ENCODE results near the gene PPDPF.

The PPDPF gene

DNA sequence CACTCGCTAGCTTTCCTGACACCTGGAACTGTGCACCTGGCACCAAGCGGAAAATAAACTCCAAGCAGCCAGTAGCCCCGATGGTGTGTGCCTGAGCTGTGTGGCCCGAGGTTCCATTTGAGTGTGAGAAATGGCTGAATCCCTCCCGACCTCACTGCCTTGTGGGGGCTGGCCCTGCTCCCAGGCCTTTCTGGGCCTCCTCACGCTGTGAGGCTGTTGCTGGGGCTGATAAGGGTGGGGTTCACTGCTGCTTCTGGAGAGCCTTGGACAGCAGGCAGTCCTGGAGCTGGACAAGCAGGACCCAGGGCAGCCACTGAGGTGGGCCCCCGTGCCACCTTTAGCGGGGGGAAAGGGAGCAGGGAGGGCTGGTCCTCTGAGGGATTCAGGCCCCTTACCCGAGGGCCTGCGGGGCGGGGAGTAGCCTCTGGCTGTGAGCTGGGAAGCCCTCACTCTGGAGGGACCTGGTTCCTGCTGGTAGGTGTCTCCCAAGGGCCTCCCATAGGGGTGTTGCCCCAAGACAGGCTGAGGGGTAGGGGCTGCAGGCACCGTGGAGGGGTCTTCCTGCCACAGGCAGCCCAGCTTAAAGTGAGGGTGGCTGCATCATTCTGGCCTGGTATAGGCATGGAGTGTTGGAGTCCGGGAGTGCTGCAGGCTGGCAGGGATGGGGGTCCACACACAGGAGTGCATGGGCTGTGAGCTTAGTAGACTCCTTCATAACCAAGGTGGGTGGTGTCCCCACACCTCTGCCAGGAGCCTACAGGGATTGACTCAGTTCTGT lies 1.7 kb downstream of the PPDPF start:
- Histone ChIP-seq H3K9me3 (ENCODE audit: control insufficient read depth in 1 of 2, low read length in 2 of 2) (peaks cover 4 to 6% of the 10 kb centered on the region in 2 donors), H3K4me3 (ENCODE audit: low read depth in 1 of 2, low read length in 2 of 2) (peak overlapping the region in 1 of 2 donors; percentile 58), H3K9ac (ENCODE audit: low read depth in 1 of 2, low read length in 2 of 2) (peak overlapping the region in 1 of 2 donors; percentile 90), H3K27me3 (ENCODE audit: control insufficient read depth in 1 of 2, insufficient read depth in 2 of 2, low read length in 2 of 2) (peaks cover 4 to 24% of the 10 kb centered on the region in 2 donors), H3K27ac (ENCODE audit: low read depth, low read length) (no peak overlapping the region), H3K4me1 (ENCODE audit: control insufficient read depth in 1 of 2, insufficient read depth in 2 of 2, low read length in 2 of 2) (peaks cover 8 to 18% of the 10 kb centered on the region in 2 donors), H3K36me3 (ENCODE audit: control insufficient read depth in 1 of 2, insufficient read depth in 2 of 2, low read length in 2 of 2) (peaks cover 14 to 19% of the 10 kb centered on the region in 2 donors)

DNA sequence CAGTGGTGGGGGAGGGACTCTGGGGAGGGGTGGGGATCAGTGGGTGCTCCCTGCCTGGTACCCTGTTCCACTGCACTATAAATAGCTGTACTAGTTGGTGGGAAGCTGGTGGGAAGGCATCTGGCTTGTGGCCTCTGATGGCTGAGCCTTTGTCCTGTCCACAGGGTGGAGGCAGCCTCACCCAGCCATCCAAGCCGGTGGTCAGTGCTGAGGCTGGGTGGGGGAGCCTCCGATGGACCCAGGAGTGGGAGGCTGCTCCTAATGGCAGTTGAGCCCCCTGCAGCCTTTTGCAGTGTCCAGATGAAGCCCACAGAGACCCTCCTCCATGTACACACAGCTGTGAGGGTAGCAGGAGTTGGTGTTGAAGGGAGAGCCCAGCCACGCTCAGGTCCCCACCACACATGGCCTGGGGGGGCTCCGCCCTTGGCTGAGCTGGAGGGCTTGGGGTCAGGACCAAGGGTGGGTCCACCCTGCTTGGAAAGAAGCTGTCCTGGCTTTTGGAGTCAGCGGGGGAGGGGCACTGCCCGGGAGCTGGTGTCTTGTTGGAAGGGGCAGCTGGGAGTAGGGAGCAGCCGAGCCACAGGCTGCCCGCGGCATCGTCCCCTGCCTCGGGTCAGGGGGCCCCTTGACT lies 2.5 kb downstream of the PPDPF start:
- Histone ChIP-seq H3K27me3 (ENCODE audit: control insufficient read depth in 1 of 2, insufficient read depth in 2 of 2, low read length in 2 of 2) (peaks cover 4 to 17% of the 10 kb centered on the region in 2 donors), H3K4me3 (ENCODE audit: low read depth in 1 of 2, low read length in 2 of 2) (no peak overlapping the region), H3K9me3 (ENCODE audit: control insufficient read depth in 1 of 2, low read length in 2 of 2) (peaks cover 4 to 6% of the 10 kb centered on the region in 2 donors), H3K4me1 (ENCODE audit: control insufficient read depth in 1 of 2, insufficient read depth in 2 of 2, low read length in 2 of 2) (peaks cover 8 to 18% of the 10 kb centered on the region in 2 donors), H3K9ac (ENCODE audit: low read depth in 1 of 2, low read length in 2 of 2) (no peak overlapping the region), H3K36me3 (ENCODE audit: control insufficient read depth in 1 of 2, insufficient read depth in 2 of 2, low read length in 2 of 2) (peaks cover 14 to 19% of the 10 kb centered on the region in 2 donors), H3K27ac (ENCODE audit: low read depth, low read length) (no peak overlapping the region)

DNA sequence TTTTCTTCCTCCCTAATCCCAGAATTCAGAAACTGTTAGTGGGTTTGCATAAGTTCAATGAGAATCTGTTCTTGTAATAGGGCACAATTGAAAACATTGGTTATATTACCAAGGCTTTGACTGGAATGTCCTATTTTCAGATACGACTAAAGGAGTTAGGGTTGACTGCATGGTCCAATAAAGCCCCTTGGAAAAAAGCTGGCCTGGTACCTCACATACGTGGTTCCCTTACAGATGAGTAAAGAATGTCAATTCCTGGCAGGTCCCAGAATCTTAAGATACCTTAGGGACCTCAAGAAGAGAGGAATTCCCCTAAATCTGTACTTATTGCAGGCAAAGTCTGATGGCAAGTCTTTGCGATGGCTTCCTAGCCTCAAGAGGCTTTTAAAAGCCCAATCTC lies 4.6 kb downstream of the PPDPF start:
- H3K36me3 ChIP-seq (ENCODE audit: control insufficient read depth in 1 of 2, insufficient read depth in 2 of 2, low read length in 2 of 2), result peaks cover 14 to 19% of the 10 kb centered on the region in 2 donors
- peaks cover 8 to 13% of the 10 kb centered on the region in 2 donors for H3K4me1 ChIP-seq (ENCODE audit: control insufficient read depth in 1 of 2, insufficient read depth in 2 of 2, low read length in 2 of 2)
- no peak overlapping the region for H3K27ac ChIP-seq (ENCODE audit: low read depth, low read length)
- H3K27me3 ChIP-seq (ENCODE audit: control insufficient read depth in 1 of 2, insufficient read depth in 2 of 2, low read length in 2 of 2), result peaks cover 0 to 14% of the 10 kb centered on the region in 2 donors
- H3K9ac ChIP-seq (ENCODE audit: low read depth in 1 of 2, low read length in 2 of 2), result no peak overlapping the region
- H3K4me3 ChIP-seq (ENCODE audit: low read depth in 1 of 2, low read length in 2 of 2), result no peak overlapping the region
- peaks cover 4 to 6% of the 10 kb centered on the region in 2 donors for H3K9me3 ChIP-seq (ENCODE audit: control insufficient read depth in 1 of 2, low read length in 2 of 2)

DNA sequence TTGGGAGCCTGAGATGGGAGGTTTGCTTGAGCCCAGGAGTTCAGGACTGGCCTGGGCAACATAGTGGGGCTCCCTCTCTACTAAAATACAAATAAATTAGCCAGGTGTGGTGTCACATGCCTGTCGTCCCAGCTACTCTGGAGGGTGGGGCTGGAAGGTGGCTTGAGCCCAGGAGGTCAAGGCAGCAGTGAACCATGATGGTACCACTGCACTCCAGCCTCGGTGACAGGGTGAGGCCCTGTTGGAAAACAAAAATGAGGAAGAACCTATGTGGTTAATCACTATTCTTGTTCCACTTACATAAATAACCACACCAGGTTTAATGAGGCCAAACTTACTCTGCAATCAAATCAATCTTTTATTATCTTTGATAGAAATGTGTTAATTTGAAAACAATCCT lies 5.4 kb downstream of the PPDPF start:
- Histone ChIP-seq H3K9ac (ENCODE audit: low read depth in 1 of 2, low read length in 2 of 2) (no peak overlapping the region), H3K27me3 (ENCODE audit: control insufficient read depth in 1 of 2, insufficient read depth in 2 of 2, low read length in 2 of 2) (peaks cover 0 to 18% of the 10 kb centered on the region in 2 donors), H3K27ac (ENCODE audit: low read depth, low read length) (no peak overlapping the region), H3K9me3 (ENCODE audit: control insufficient read depth in 1 of 2, low read length in 2 of 2) (peaks cover 4 to 6% of the 10 kb centered on the region in 2 donors), H3K4me1 (ENCODE audit: control insufficient read depth in 1 of 2, insufficient read depth in 2 of 2, low read length in 2 of 2) (peaks cover 8 to 13% of the 10 kb centered on the region in 2 donors), H3K36me3 (ENCODE audit: control insufficient read depth in 1 of 2, insufficient read depth in 2 of 2, low read length in 2 of 2) (peaks cover 14 to 19% of the 10 kb centered on the region in 2 donors), H3K4me3 (ENCODE audit: low read depth in 1 of 2, low read length in 2 of 2) (no peak overlapping the region)

DNA sequence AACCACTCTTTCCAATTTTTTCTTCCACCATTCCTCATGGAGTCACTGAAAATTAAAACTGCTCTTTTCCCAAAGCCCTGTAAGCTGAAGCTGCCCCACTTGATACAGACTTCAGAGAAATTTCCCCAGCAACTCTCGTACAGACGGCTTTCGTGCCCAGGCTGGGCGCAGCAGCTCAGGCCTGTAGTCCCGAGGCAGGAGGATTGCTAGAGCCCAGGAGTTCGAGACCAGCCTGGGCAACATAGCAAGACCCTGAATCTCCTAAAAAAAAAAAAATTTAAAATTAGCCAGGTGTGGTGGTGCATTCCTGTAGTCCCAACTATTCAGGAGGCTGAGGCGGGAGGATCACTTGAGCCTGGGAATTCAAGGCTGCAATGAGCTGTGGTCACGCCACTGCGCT lies 6.6 kb downstream of the PPDPF start:
- Histone ChIP-seq H3K27ac (ENCODE audit: low read depth, low read length) (no peak overlapping the region), H3K36me3 (ENCODE audit: control insufficient read depth in 1 of 2, insufficient read depth in 2 of 2, low read length in 2 of 2) (peaks cover 11 to 18% of the 10 kb centered on the region in 2 donors), H3K9me3 (ENCODE audit: control insufficient read depth in 1 of 2, low read length in 2 of 2) (peaks cover 4 to 6% of the 10 kb centered on the region in 2 donors), H3K4me3 (ENCODE audit: low read depth in 1 of 2, low read length in 2 of 2) (no peak overlapping the region), H3K27me3 (ENCODE audit: control insufficient read depth in 1 of 2, insufficient read depth in 2 of 2, low read length in 2 of 2) (peaks cover 0 to 21% of the 10 kb centered on the region in 2 donors), H3K9ac (ENCODE audit: low read depth in 1 of 2, low read length in 2 of 2) (no peak overlapping the region), H3K4me1 (ENCODE audit: control insufficient read depth in 1 of 2, insufficient read depth in 2 of 2, low read length in 2 of 2) (peaks cover 11 to 14% of the 10 kb centered on the region in 2 donors)

DNA sequence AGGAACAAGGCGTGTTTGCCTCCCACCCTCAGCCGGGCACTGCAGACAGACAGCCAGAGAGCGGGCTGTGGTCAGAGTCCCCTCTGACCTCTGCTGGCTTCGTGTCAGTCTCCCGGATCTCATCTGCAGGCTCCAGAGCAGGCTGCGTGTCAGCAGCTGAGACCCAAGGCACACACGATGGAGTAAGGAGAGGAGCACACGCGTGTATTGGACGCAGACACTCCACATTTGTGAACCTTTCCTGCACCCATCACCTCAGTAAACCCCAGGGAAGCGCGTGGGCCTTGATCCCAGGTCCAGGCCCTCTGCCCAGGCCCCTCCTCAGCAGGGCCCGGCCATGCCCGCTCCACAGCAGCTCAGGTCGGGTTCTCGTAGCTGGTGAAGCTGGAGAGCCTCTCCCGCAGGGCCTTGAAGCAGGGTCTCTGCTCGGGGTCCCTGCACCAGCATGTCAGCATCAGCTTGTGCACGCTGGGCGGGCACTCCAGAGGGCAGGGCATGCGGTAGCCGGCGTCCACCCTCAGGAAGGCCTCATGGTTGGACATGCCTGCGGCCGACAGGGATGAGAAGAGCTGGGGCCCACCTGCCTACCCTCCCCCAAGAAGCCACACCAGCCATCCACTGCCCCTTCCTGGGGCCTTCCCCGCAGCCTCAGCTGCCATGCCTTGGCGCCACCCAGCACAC lies 8.8 kb downstream of the PPDPF start:
- peaks cover 15 to 16% of the 10 kb centered on the region in 2 donors for H3K4me1 ChIP-seq (ENCODE audit: control insufficient read depth in 1 of 2, insufficient read depth in 2 of 2, low read length in 2 of 2)
- no peak overlapping the region for H3K9ac ChIP-seq (ENCODE audit: low read depth in 1 of 2, low read length in 2 of 2)
- H3K36me3 ChIP-seq (ENCODE audit: control insufficient read depth in 1 of 2, insufficient read depth in 2 of 2, low read length in 2 of 2), result peaks cover 0 to 4% of the 10 kb centered on the region in 2 donors
- H3K27me3 ChIP-seq (ENCODE audit: control insufficient read depth in 1 of 2, insufficient read depth in 2 of 2, low read length in 2 of 2), result peaks cover 0 to 29% of the 10 kb centered on the region in 2 donors
- no peaks in the 10 kb centered on the region for H3K9me3 ChIP-seq (ENCODE audit: control insufficient read depth in 1 of 2, low read length in 2 of 2)
- no peak overlapping the region for H3K4me3 ChIP-seq (ENCODE audit: low read depth in 1 of 2, low read length in 2 of 2)
- H3K27ac ChIP-seq (ENCODE audit: low read depth, low read length), result no peak overlapping the region

DNA sequence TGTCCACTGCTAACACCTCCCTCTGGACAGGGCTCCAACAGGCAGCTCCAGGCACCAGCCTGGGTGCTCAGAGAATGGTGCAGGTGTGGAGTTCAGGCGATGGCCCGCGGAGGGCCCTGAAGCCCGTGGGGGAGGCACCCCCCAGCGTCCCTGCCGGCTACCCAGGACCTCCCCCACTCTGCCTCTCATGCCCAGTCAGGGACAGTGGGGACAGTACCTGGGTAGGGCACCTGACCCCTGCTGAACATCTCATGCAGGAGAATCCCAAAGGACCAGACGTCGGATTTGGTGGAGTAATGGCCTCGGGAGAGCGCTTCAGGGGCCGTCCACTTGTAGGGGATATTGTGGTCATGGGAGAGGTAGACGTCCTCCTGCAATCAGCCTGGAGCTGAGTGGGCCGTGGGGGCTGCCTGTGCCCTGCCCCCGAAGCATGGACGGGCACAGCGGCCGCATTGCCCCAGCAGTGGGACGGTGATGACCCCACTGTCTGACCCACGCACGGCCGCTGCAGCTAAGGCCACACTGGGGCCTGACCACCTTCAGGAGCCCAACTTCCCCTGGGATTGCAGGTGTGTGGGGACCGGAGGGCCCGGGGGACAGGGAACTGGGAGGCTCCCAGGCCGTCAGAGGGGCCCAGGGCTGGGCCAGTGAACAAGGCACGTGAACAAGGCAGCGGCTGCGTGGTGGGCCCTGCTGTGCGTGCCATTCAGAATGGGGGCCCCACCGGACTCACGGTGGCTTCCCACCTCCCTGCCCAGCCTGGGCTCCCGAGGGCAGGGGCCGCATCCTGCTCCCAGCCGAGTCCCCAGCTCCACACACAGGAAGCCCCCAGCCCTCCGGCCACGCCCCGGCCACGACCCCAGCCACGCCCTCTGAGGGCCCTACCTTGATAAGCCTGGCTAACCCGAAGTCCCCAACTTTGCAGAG lies 9.6 kb downstream of the PPDPF start:
- peaks cover 23 to 24% of the 10 kb centered on the region in 2 donors for H3K4me1 ChIP-seq (ENCODE audit: control insufficient read depth in 1 of 2, insufficient read depth in 2 of 2, low read length in 2 of 2)
- H3K9me3 ChIP-seq (ENCODE audit: control insufficient read depth in 1 of 2, low read length in 2 of 2), result no peaks in the 10 kb centered on the region
- H3K27ac ChIP-seq (ENCODE audit: low read depth, low read length), result peak overlapping the region; percentile 42
- H3K9ac ChIP-seq (ENCODE audit: low read depth in 1 of 2, low read length in 2 of 2), result no peak overlapping the region
- H3K4me3 ChIP-seq (ENCODE audit: low read depth in 1 of 2, low read length in 2 of 2), result no peak overlapping the region
- peaks cover 0 to 4% of the 10 kb centered on the region in 2 donors for H3K36me3 ChIP-seq (ENCODE audit: control insufficient read depth in 1 of 2, insufficient read depth in 2 of 2, low read length in 2 of 2)
- H3K27me3 ChIP-seq (ENCODE audit: control insufficient read depth in 1 of 2, insufficient read depth in 2 of 2, low read length in 2 of 2), result peaks cover 0 to 31% of the 10 kb centered on the region in 2 donors

DNA sequence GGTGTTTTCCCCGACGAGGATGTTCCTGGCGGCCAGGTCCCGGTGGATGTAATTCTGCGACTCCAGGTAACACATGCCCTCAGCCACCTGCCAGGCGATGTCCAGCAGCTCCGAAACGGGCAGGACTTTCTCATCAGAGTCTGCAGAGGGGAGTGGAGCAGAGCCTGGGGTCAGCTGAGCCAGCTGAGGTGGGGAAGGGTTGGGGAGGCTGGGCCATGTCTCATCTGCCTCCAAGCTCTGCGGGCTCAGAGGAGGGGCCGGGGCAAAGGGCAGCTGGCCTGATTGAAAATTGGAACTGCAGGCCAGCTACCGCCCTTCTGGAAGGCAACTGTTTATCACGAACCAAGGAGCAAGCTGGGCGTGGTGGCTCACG lies 10.2 kb downstream of the PPDPF start:
- H3K4me1 ChIP-seq (ENCODE audit: control insufficient read depth in 1 of 2, insufficient read depth in 2 of 2, low read length in 2 of 2), result peaks cover 24 to 25% of the 10 kb centered on the region in 2 donors
- no peaks in the 10 kb centered on the region for H3K9me3 ChIP-seq (ENCODE audit: control insufficient read depth in 1 of 2, low read length in 2 of 2)
- H3K36me3 ChIP-seq (ENCODE audit: control insufficient read depth in 1 of 2, insufficient read depth in 2 of 2, low read length in 2 of 2), result peaks cover 0 to 4% of the 10 kb centered on the region in 2 donors
- H3K27me3 ChIP-seq (ENCODE audit: control insufficient read depth in 1 of 2, insufficient read depth in 2 of 2, low read length in 2 of 2), result peaks cover 0 to 31% of the 10 kb centered on the region in 2 donors
- no peak overlapping the region for H3K4me3 ChIP-seq (ENCODE audit: low read depth in 1 of 2, low read length in 2 of 2)
- H3K9ac ChIP-seq (ENCODE audit: low read depth in 1 of 2, low read length in 2 of 2), result no peak overlapping the region
- H3K27ac ChIP-seq (ENCODE audit: low read depth, low read length), result peak overlapping the region; percentile 42

DNA sequence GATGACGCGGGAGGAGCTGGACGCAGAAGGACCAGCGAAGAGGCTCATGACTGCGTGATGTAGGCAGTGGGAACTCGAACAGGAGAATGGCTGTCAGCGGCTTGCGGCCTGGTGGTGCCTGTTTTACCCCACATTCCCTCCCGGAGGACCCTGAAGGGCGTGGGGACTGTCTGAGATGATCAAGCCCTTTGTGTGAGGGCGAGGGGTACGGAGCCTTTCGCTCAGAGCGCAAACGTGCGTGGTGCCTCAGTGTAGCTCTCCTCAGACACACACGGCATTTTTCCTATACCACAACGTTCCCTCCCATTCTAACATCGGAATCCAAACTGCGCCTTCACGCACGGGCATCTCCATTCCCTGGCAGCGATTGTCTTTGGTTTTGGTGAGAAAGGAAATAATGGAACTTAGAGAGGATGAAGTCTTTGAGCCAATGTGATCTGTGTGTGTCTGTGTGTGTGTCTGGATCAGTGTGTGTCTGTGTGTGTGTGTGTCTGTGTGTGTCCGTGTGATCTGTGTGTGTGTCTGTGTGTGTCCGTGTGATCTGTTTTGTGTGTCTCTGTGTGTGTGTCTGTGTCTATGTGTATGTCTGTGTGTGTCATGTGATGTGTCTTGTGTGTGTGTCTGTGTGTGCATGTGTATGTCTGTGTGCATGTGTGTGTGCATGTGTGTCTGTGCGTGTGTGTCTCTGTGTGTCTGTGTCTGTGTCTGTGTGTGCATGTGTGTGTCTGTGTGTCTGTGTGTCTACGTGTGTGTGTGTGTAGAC lies 11.3 kb downstream of the PPDPF start:
- H3K4me1 ChIP-seq (ENCODE audit: control insufficient read depth in 1 of 2, insufficient read depth in 2 of 2, low read length in 2 of 2), result peaks cover 25% of the 10 kb centered on the region in 2 donors
- H3K36me3 ChIP-seq (ENCODE audit: control insufficient read depth in 1 of 2, insufficient read depth in 2 of 2, low read length in 2 of 2), result peaks cover 0 to 4% of the 10 kb centered on the region in 2 donors
- H3K27me3 ChIP-seq (ENCODE audit: control insufficient read depth in 1 of 2, insufficient read depth in 2 of 2, low read length in 2 of 2), result peaks cover 0 to 31% of the 10 kb centered on the region in 2 donors
- no peak overlapping the region for H3K27ac ChIP-seq (ENCODE audit: low read depth, low read length)
- H3K4me3 ChIP-seq (ENCODE audit: low read depth in 1 of 2, low read length in 2 of 2), result no peak overlapping the region
- no peaks in the 10 kb centered on the region for H3K9me3 ChIP-seq (ENCODE audit: control insufficient read depth in 1 of 2, low read length in 2 of 2)
- H3K9ac ChIP-seq (ENCODE audit: low read depth in 1 of 2, low read length in 2 of 2), result no peak overlapping the region

All from duodenal mucosa (tissue), 2 donors.